ENCODE measurements around the gene PAQR8. TPM values are rescaled to one million over a fixed set of nuclear protein-coding genes. Genes with fewer than 3 reads are reported as not detected.

Gene PAQR8
- total RNA-seq, 1 experiment from 2014 or later: 3.0 TPM

GRCh38 chr6:52420668-52421358, 58.9 kb downstream of the PAQR8 start:
- Histone ChIP-seq H4K20me1 (ENCODE audit: control insufficient read depth, insufficient read depth, insufficient read length) (no peaks in the 10 kb centered on the region), H2BK5ac (ENCODE audit: insufficient read length, low read length) (no peak overlapping the region), H3K23ac (ENCODE audit: insufficient read length, low read depth, low read length) (no peak overlapping the region), H3K79me1 (ENCODE audit: insufficient read depth, low read depth, low read length, poor library complexity, severe bottlenecking) (no peaks in the 10 kb centered on the region), H3K14ac (ENCODE audit: insufficient read depth, low read length) (peak overlapping the region; percentile 18; the same call in 1 of the 2 replicates), H3K79me2 (ENCODE audit: insufficient read depth, low read length) (no peaks in the 10 kb centered on the region), H3K4me1 (ENCODE audit: insufficient read depth, low read length) (peaks cover 2% of the 10 kb centered on the region; the same call in 1 of the 2 replicates), H3K4ac (ENCODE audit: low read depth, low read length) (no peak overlapping the region; the same call in 1 of the 2 replicates), H3K27ac (ENCODE audit: insufficient read length, low read depth, low read length) (no peak overlapping the region), H4K91ac (ENCODE audit: insufficient read length, low read depth, low read length) (no peak overlapping the region), H3K23me2 (ENCODE audit: insufficient read length, low read depth, low read length, poor library complexity, severe bottlenecking) (peaks cover 15% of the 10 kb centered on the region), H2AFZ (ENCODE audit: low read length) (peak overlapping the region; percentile 87), H4K5ac (ENCODE audit: insufficient read length, low read depth, low read length) (no peak overlapping the region), H3K27me3 (ENCODE audit: insufficient read depth, low read length) (no peaks in the 10 kb centered on the region), H4K8ac (replicated peaks; ENCODE audit: insufficient read length, low read depth, low read length) (no peak overlapping the region), H2BK15ac (ENCODE audit: low read depth, low read length) (no peak overlapping the region), H3K9me3 (ENCODE audit: control insufficient read depth, low read depth, low read length) (no peaks in the 10 kb centered on the region), H2BK120ac (ENCODE audit: low read depth, low read length, poor library complexity, severe bottlenecking) (no peak overlapping the region), H2BK12ac (ENCODE audit: insufficient read length, low read depth, low read length) (no peak overlapping the region), H3K9ac (ENCODE audit: extremely low read depth, insufficient read length, low read length) (peak overlapping the region; percentile 57), H3K18ac (ENCODE audit: insufficient read length, low read depth, low read length) (peak overlapping the region; percentile 55), H3K56ac (ENCODE audit: insufficient read length, low read depth, low read length) (no peak overlapping the region), H3K4me2 (ENCODE audit: insufficient read depth, insufficient read length, low read length) (peak overlapping the region; percentile 66), H2BK20ac (ENCODE audit: low read depth, low read length, poor library complexity, severe bottlenecking) (no peak overlapping the region), H2AK5ac (ENCODE audit: insufficient read length, low read length) (no peak overlapping the region), H3T11ph (ENCODE audit: low read length) (no peak overlapping the region)
- Mint-ChIP-seq H3K9me3 (no peaks in the 10 kb centered on the region), H3K4me1 (peaks cover 14 to 26% of the 10 kb centered on the region in 2 experiments), H3K27ac (no peak overlapping the region), H3K36me3 (ENCODE audit: insufficient read depth in 1 of 3, low read depth in 3 of 3) (no peaks in the 10 kb centered on the region), H3K4me3 (no peak overlapping the region), H3K27me3 (ENCODE audit: low read depth) (no peaks in the 10 kb centered on the region)
- WGBS (ENCODE audit: extremely low coverage, insufficient read length, low lambda C conversion rate): 100% methylated on average over 2 of the region's 21 CpGs
- DNase-seq: peak; percentile 64
- TF ChIP-seq, protein P1, sequence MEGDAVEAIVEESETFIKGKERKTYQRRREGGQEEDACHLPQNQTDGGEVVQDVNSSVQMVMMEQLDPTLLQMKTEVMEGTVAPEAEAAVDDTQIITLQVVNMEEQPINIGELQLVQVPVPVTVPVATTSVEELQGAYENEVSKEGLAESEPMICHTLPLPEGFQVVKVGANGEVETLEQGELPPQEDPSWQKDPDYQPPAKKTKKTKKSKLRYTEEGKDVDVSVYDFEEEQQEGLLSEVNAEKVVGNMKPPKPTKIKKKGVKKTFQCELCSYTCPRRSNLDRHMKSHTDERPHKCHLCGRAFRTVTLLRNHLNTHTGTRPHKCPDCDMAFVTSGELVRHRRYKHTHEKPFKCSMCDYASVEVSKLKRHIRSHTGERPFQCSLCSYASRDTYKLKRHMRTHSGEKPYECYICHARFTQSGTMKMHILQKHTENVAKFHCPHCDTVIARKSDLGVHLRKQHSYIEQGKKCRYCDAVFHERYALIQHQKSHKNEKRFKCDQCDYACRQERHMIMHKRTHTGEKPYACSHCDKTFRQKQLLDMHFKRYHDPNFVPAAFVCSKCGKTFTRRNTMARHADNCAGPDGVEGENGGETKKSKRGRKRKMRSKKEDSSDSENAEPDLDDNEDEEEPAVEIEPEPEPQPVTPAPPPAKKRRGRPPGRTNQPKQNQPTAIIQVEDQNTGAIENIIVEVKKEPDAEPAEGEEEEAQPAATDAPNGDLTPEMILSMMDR (conservative IDR thresholded peaks at IDR 0.05): no peak

All from H9 (cell line).